Ovary (tissue), 3 donors: ENCODE measurements around the gene DMAC2L.

Experiments
- EP300 ChIP-seq: sonication (generic); formaldehyde crosslinking; IDR thresholded peaks from one replicate; pipeline ENCODE4 v1.6.1; 2017; ENCODE audit warnings: antibody characterized with exemption
- POLR2A ChIP-seq: fragments of 450-650 bp; IDR thresholded peaks from one replicate; pipeline ENCODE4 v1.6.1; 2017; ENCODE audit warnings: antibody characterized with exemption, mild to moderate bottlenecking, moderate library complexity
- TF ChIP-seq, protein P1 (sequence below), 3 donors: fragments of 450-650 bp in 2 of 3; fragments of 200-600 bp in 1 of 3; IDR thresholded peaks; one replicate each; pipeline versions ENCODE4 v1.5.1 to v1.8.0; 2016 to 2022; ENCODE audit warnings: antibody characterized with exemption in 3 of 3, mild to moderate bottlenecking in 1 of 3
- donor health status: DM: no; HTN: no; CAD: no.

DNA sequence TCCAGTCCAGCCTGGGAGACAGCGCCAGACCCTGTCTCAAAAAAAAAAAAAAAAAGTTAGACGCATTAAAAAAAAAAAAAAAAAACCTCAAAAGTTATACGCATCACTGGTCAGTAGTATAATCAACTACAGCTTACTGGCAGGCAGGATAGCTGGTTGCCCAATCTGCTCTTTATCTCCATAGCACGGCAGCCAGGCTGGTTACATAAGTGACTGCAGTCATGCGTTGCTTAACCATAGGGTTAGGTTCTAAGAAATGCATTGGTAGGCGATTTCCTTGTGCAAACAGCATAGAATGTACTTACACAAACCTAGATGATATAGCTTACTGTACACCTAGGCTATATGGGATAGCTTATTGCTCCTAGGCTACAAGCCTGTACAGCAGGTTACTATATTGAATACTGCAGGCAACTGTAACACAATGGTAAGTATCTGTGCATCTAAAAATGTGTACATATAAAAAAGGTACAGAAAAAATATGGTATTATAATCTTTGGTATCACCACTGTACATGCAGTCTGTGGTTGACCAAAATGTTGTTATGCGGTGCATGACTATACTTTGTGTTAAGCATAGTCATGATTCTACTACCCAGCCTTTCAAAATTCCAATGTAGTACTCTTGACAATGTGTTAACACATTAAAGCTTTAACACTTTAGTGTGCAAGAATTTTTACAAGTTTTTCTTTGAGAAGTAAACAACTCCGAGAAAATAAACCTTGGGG is 8.2 kb upstream of the DMAC2L start:
- TF ChIP-seq, protein P1, sequence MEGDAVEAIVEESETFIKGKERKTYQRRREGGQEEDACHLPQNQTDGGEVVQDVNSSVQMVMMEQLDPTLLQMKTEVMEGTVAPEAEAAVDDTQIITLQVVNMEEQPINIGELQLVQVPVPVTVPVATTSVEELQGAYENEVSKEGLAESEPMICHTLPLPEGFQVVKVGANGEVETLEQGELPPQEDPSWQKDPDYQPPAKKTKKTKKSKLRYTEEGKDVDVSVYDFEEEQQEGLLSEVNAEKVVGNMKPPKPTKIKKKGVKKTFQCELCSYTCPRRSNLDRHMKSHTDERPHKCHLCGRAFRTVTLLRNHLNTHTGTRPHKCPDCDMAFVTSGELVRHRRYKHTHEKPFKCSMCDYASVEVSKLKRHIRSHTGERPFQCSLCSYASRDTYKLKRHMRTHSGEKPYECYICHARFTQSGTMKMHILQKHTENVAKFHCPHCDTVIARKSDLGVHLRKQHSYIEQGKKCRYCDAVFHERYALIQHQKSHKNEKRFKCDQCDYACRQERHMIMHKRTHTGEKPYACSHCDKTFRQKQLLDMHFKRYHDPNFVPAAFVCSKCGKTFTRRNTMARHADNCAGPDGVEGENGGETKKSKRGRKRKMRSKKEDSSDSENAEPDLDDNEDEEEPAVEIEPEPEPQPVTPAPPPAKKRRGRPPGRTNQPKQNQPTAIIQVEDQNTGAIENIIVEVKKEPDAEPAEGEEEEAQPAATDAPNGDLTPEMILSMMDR (IDR thresholded peaks at IDR 0.05), result no peak
- TF ChIP-seq EP300 (no peak), POLR2A (no peak)
